HFFc6 (cell line): Measurements from ENCODE around the gene TRPT1. TPM values are rescaled to one million over a fixed set of nuclear protein-coding genes. Genes with fewer than 3 reads are reported as not detected.

Source experiments
- DNase-seq: peaks from one replicate; pipeline ENCODE4 v3.0.0-alpha.2; 2018
- H3K27ac Mint-ChIP-seq: 2 replicates; pipeline ENCODE4 v1.8.0; 2020; ENCODE audit warnings: mild to moderate bottlenecking, mixed read lengths
- H3K27me3 Mint-ChIP-seq: 2 replicates; pipeline ENCODE4 v1.8.0; 2021; ENCODE audit warnings: mild to moderate bottlenecking, moderate library complexity, mixed read lengths; ENCODE audit not compliant: insufficient read depth
- H3K36me3 Mint-ChIP-seq: 2 replicates; pipeline ENCODE4 v1.8.0; 2021; ENCODE audit warnings: low read depth, mixed read lengths
- H3K4me1 Mint-ChIP-seq: 2 replicates; pipeline ENCODE4 v1.8.0; 2020; ENCODE audit warnings: low read depth, mixed read lengths
- H3K4me3 Mint-ChIP-seq: 2 replicates; pipeline ENCODE4 v1.8.0; 2020; ENCODE audit warnings: mild to moderate bottlenecking, moderate library complexity, mixed read lengths
- H3K9me3 Mint-ChIP-seq: 2 replicates; pipeline ENCODE4 v1.8.0; 2020; ENCODE audit warnings: mild to moderate bottlenecking, mixed read lengths
- total RNA-seq, 6 experiments: library from RNA; stranded (reverse); fragmentation: NEBNext Ultra II Directional; extraction: Animal tissue kit (Norgen Biotek cat#: 25700); gene quantifications; 2 replicates in 1 of 6; 3 replicates in 5 of 6; pipeline ENCODE4 v1.2.3, GENCODE V29; 2021
- TF ChIP-seq, protein P1 (sequence below): fragments of 200-600 bp; sonication (generic); IDR thresholded peaks from 2 replicates; pipeline ENCODE4 v1.5.0; 2021; ENCODE audit warnings: antibody characterized with exemption, mild to moderate bottlenecking

The TRPT1 gene
- total RNA-seq, 6 experiments from 2014 or later, result 32.6 to 41.1 (median 39.7) TPM

- no peaks in the 10 kb centered on the region for H3K9me3 Mint-ChIP-seq
These were observed 14.7 kb upstream of the TRPT1 start, which contains the start of gene FKBP2 for GRCh38 chr11:64240435-64241240. FKBP2 (plus strand) TSS chr11:64241095; CDS start chr11:64242388, 1,293 bp downstream.

DNA sequence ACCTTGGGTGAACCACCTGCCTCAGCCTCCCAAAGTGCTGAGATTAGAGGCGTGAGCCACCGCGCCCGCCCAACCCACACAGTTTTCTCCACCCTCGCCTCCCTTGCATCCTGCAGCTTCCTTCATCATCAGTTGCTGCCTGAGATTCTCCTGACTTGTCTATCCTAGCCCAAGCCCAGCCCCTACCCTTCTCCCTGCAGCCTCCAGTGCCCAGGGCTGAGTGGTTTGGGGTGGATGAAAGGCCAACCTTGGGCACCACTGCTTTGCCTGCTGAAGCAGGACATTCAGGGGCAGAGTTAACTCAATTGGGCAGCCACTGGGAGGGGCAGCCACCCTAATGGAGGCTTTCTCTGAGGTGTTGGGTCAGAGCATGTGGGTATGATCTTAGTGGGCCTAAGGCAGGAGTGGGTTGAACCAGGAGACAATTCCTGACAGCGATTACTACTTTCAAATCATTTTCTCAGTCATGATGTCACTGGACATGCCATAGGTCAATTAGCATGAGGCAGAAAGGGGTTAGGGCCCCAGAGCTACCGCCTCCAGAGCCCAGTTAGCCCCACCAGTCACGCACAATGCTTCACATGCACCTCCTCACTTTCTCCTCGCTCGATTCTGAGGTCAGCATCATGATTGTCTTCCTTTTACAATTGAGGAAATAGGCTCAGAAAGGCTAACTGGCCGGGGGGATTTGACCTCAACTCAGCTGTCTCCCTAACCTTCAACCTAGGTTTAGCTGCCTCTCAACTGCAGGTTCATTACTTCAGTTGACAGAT lies 13.9 kb upstream of the TRPT1 start:
- no peak for DNase-seq
- Mint-ChIP-seq H3K4me3 (peak overlapping the region; percentile 90), H3K27ac (peak overlapping the region; percentile 98), H3K9me3 (no peaks in the 10 kb centered on the region), H3K4me1 (peaks cover 37% of the 10 kb centered on the region), H3K36me3 (peaks cover 11% of the 10 kb centered on the region; the same call in 1 of the 2 replicates), H3K27me3 (peaks cover 1% of the 10 kb centered on the region; the same call in 1 of the 2 replicates)
- TF ChIP-seq, protein P1, sequence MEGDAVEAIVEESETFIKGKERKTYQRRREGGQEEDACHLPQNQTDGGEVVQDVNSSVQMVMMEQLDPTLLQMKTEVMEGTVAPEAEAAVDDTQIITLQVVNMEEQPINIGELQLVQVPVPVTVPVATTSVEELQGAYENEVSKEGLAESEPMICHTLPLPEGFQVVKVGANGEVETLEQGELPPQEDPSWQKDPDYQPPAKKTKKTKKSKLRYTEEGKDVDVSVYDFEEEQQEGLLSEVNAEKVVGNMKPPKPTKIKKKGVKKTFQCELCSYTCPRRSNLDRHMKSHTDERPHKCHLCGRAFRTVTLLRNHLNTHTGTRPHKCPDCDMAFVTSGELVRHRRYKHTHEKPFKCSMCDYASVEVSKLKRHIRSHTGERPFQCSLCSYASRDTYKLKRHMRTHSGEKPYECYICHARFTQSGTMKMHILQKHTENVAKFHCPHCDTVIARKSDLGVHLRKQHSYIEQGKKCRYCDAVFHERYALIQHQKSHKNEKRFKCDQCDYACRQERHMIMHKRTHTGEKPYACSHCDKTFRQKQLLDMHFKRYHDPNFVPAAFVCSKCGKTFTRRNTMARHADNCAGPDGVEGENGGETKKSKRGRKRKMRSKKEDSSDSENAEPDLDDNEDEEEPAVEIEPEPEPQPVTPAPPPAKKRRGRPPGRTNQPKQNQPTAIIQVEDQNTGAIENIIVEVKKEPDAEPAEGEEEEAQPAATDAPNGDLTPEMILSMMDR, result no peak

More at GRCh38 chr11:64240435-64241240, 14.7 kb upstream of the TRPT1 start, which contains the start of gene FKBP2:
- TF ChIP-seq, protein P1, result no peak
- Mint-ChIP-seq H3K4me1 (peaks cover 31% of the 10 kb centered on the region), H3K27ac (peak within 1 kb of the TSS; percentile 98), H3K27me3 (peaks cover 1% of the 10 kb centered on the region; the same call in 1 of the 2 replicates), H3K36me3 (peaks cover 12% of the 10 kb centered on the region), H3K4me3 (peak within 1 kb of the TSS; percentile 90)
- DNase-seq, result peak; percentile 94

DNA sequence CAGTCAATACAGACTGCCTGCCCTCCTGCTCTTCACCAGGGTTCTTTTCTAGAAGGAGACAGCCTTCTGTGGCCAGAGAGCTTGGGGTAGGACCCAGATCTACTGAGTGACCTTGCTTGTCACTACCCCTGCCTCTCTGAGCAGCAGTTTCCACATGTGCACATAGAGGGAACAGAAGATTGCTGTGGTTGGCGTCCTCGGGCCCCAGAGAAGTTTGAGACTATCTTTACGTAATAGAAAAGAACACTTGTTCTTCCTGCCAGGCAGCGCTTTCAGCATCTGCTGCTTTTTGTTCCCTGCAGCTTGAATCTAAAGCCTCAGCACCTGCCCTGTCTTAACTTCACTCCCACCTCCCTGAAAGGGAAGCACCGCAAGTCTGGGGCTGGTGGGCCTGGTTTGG lies 13.0 kb upstream of the TRPT1 start:
- H3K4me1 Mint-ChIP-seq, result peaks cover 33% of the 10 kb centered on the region
- H3K27me3 Mint-ChIP-seq, result peaks cover 1% of the 10 kb centered on the region; the same call in 1 of the 2 replicates
- H3K27ac Mint-ChIP-seq, result peak overlapping the region; percentile 45
- H3K4me3 Mint-ChIP-seq, result no peak overlapping the region
- no peaks in the 10 kb centered on the region for H3K9me3 Mint-ChIP-seq
- peaks cover 9% of the 10 kb centered on the region; the same call in 1 of the 2 replicates for H3K36me3 Mint-ChIP-seq
- DNase-seq, result no peak
- TF ChIP-seq, protein P1, result no peak

GRCh38 chr11:64238076-64238475 lies 12.1 kb upstream of the TRPT1 start:
- TF ChIP-seq, protein P1, result no peak
- H3K36me3 Mint-ChIP-seq, result no peaks in the 10 kb centered on the region
- H3K4me1 Mint-ChIP-seq, result peaks cover 24% of the 10 kb centered on the region
- H3K27me3 Mint-ChIP-seq, result no peaks in the 10 kb centered on the region
- H3K9me3 Mint-ChIP-seq, result no peaks in the 10 kb centered on the region
- no peak for DNase-seq
- H3K4me3 Mint-ChIP-seq, result no peak overlapping the region
- H3K27ac Mint-ChIP-seq, result peak overlapping the region; percentile 32; the same call in 1 of the 2 replicates

DNA sequence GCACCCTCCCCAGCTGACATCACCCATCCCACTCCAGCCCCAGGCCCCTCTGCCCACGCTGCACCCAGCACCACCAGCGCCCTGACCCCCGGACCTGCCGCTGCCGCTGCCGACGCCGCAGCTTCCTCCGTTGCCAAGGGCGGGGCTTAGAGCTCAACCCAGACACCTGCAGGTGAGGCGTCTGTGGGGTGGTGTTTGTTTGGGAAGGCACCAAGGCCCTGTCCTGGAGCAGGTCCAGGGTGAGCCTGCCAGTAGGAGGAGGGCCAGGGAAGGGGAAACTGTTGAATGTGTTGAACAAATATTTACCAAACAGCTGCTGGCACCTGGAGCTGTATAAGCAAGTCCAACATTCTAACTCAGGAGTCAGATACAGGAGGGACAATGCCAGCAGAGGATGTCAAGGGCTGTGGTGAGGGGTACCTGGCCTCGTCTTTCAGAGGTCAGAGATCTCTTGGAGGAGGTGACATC lies 11.5 kb upstream of the TRPT1 start:
- TF ChIP-seq, protein P1, result no peak
- no peaks in the 10 kb centered on the region for H3K9me3 Mint-ChIP-seq
- no peak overlapping the region; the same call in 1 of the 2 replicates for H3K27ac Mint-ChIP-seq
- DNase-seq, result no peak
- H3K36me3 Mint-ChIP-seq, result no peaks in the 10 kb centered on the region
- no peak overlapping the region for H3K4me3 Mint-ChIP-seq
- peaks cover 19% of the 10 kb centered on the region for H3K4me1 Mint-ChIP-seq
- no peaks in the 10 kb centered on the region for H3K27me3 Mint-ChIP-seq
